Skeletal muscle tissue (tissue), 4 donors: Measurements from ENCODE around the gene MAP2K6. TPM values are rescaled to one million over a fixed set of nuclear protein-coding genes. Genes with fewer than 3 reads are reported as not detected.

Source experiments
- H3K27ac ChIP-seq: one replicate; pipeline ENCODE4 v1.7.0; 2013; ENCODE audit warnings: mild to moderate bottlenecking, low read depth, low read length, inconsistent platforms
- H3K27me3 ChIP-seq, 3 donors: one replicate each; pipeline ENCODE4 v1.7.0; 2013; ENCODE audit warnings: low read length in 3 of 3; ENCODE audit not compliant: control insufficient read depth in 3 of 3, insufficient read depth in 3 of 3
- H3K36me3 ChIP-seq, 3 donors: one replicate each; pipeline ENCODE4 v1.7.0; 2013; ENCODE audit warnings: low read length in 3 of 3; ENCODE audit not compliant: control insufficient read depth in 3 of 3, insufficient read depth in 3 of 3
- H3K4me1 ChIP-seq, 3 donors: one replicate each; pipeline ENCODE4 v1.7.0; 2013; ENCODE audit warnings: low read length in 3 of 3, mild to moderate bottlenecking in 3 of 3; ENCODE audit not compliant: control insufficient read depth in 3 of 3, insufficient read depth in 3 of 3
- H3K4me3 ChIP-seq, 3 donors: one replicate each; pipeline ENCODE4 v1.7.0; 2013; ENCODE audit warnings: low read length in 3 of 3
- H3K9ac ChIP-seq, 3 donors: one replicate each; pipeline ENCODE4 v1.7.0; 2013; ENCODE audit warnings: low read length in 3 of 3, mild to moderate bottlenecking in 3 of 3, moderate library complexity in 2 of 3, low read depth in 1 of 3
- H3K9me3 ChIP-seq, 3 donors: one replicate each; pipeline ENCODE4 v1.7.0; 2013; ENCODE audit warnings: low read length in 3 of 3; ENCODE audit not compliant: control insufficient read depth in 3 of 3
- total RNA-seq: library from RNA; depleted of rRNA; stranded (reverse); fragments of >200 nt; gene quantifications from one replicate; pipeline ENCODE4 v1.2.3, GENCODE V29; 2014
- donor health status: Osteomylitis.

MAP2K6 gene
- total RNA-seq, 1 donor from 2014 or later = 13.6 TPM

DNA sequence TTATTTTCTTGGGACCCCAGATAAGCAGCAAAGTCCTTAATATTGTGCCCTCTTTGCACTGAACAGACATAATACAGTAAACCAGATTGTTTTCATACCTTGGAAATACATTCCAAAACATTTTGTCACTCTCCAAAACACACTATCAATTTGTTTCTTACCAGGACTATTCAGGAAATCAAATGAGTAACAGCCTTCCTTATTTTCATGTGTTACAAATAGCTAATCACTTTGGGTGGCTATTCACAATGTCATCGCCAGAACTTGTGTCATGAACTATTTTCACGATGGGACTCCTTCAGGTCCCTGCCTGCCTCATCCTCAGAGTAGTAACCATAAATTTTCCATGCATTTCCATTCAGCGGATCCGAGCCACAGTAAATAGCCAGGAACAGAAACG, 104.5 kb downstream of the MAP2K6 start:
- Histone ChIP-seq H3K27ac (no peak overlapping the region), H3K9me3 (no peaks in the 10 kb centered on the region), H3K9ac (no peak overlapping the region), H3K27me3 (no peaks in the 10 kb centered on the region), H3K4me1 (peaks cover 2 to 3% (median 3%) of the 10 kb centered on the region in 3 donors), H3K36me3 (peaks cover 5 to 26% (median 18%) of the 10 kb centered on the region in 3 donors), H3K4me3 (no peak overlapping the region)

- peaks cover 12 to 24% (median 15%) of the 10 kb centered on the region in 3 donors for H3K4me1 ChIP-seq
- peak overlapping the region in 2 of 3 donors; percentile 14 to 26 for H3K9ac ChIP-seq
- peaks cover 6 to 39% (median 14%) of the 10 kb centered on the region in 3 donors for H3K36me3 ChIP-seq
- H3K9me3 ChIP-seq = no peaks in the 10 kb centered on the region
- peak overlapping the region in 2 of 3 donors; percentile 38 to 54 for H3K4me3 ChIP-seq
- H3K27me3 ChIP-seq = no peaks in the 10 kb centered on the region
- H3K27ac ChIP-seq = peak overlapping the region; percentile 14
Measured at GRCh38 chr17:69523244-69523861, 108.9 kb downstream of the MAP2K6 start.

- Histone ChIP-seq H3K27me3 (no peaks in the 10 kb centered on the region), H3K9me3 (no peaks in the 10 kb centered on the region), H3K36me3 (peaks cover 6 to 32% (median 8%) of the 10 kb centered on the region in 3 donors), H3K4me3 (no peak overlapping the region), H3K9ac (no peak overlapping the region), H3K27ac (peak overlapping the region; percentile 83), H3K4me1 (peaks cover 12 to 24% (median 15%) of the 10 kb centered on the region in 3 donors)
Measured at GRCh38 chr17:69524854-69525253, 110.4 kb downstream of the MAP2K6 start.

GRCh38 chr17:69525920-69526841, 111.7 kb downstream of the MAP2K6 start:
- Histone ChIP-seq H3K4me3 (peak overlapping the region in 1 of 3 donors; percentile 25), H3K36me3 (peaks cover 6 to 21% (median 8%) of the 10 kb centered on the region in 3 donors), H3K27ac (peak overlapping the region; percentile 83), H3K4me1 (peaks cover 12 to 24% (median 15%) of the 10 kb centered on the region in 3 donors), H3K9ac (peak overlapping the region in 1 of 3 donors; percentile 51), H3K9me3 (no peaks in the 10 kb centered on the region), H3K27me3 (no peaks in the 10 kb centered on the region)

DNA sequence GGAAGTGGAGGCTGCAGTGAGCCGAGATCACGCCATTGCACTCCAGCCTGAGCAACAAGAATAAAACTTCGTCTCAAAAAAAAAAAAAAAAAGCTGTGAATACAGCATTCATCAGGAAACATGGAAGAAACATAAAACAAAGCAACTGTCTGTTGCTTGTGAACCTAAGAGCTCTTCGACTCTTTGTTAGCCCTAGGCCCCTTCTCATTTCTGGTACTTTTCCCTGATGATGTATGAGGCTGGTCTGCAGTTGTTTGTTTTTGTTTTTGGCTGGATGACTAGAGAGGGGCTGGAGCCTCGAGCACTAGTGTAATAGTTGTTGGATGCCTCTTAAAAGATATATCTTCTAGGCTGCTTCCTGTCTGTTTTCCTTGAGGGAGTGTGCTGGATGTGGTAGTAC, 113.5 kb downstream of the MAP2K6 start:
- H3K4me3 ChIP-seq = no peak overlapping the region
- H3K27ac ChIP-seq = no peak overlapping the region
- peaks cover 12 to 24% (median 15%) of the 10 kb centered on the region in 3 donors for H3K4me1 ChIP-seq
- H3K36me3 ChIP-seq = peaks cover 6 to 22% (median 16%) of the 10 kb centered on the region in 3 donors
- no peaks in the 10 kb centered on the region for H3K27me3 ChIP-seq
- H3K9me3 ChIP-seq = no peaks in the 10 kb centered on the region
- H3K9ac ChIP-seq = no peak overlapping the region

DNA sequence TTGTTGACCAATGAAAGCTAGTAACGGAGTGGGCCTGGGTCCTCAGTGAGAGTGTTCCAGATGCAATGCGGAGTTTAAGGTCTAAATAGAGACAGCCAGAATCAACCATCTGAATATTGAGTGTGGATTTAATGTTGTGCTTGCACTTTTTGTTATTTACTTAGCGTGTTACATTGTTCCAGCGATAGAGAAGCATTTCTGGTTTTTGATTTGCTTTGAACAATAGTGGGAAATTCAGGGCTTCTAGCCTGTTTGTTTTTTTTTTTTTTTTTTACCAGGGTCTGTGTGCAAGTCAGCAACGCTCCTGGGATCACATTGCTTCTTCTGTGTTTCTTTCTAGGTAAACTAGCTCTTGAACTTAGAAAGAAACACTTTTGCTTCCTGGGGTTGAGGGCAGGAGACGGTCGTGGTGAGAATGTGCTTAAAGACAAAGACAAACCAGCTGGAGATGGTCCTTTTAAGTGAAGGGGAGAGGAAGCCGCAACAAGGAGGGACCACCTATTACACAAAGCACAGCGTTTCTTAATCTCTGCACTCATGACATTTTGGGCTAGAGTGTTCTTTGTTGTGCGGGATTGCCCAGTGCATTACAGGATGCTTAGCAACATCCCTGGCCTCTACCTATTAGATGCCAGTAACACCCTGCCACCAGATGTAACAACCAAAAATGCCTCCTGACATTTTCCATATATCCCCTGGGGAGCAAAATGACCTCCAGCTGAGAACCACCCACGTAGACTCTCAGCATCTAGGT, 119.2 kb downstream of the MAP2K6 start:
- Histone ChIP-seq H3K4me1 (no peaks in the 10 kb centered on the region), H3K9me3 (no peaks in the 10 kb centered on the region), H3K36me3 (peaks cover 17 to 60% (median 30%) of the 10 kb centered on the region in 3 donors), H3K9ac (no peak overlapping the region), H3K27ac (no peak overlapping the region), H3K27me3 (no peaks in the 10 kb centered on the region), H3K4me3 (no peak overlapping the region)

DNA sequence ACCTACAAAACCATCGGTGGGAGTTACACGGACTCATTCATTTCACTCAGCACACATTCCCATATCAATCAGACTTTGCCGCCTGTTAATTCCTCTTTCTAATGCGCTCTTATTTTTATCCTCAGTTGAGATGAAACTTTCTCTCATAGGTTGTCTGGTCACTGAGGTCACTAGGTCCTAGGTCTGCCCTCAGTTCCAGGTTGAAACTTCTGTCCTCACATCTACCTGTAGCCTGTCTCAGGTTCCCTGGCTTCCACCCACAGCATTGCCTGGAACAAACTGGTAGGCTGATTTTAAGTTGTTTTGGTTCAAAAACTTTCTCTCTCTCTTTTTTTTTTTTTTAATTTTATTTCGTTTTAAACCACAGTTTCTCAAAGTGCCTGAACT, 119.7 kb downstream of the MAP2K6 start:
- H3K27ac ChIP-seq = no peak overlapping the region
- no peaks in the 10 kb centered on the region for H3K9me3 ChIP-seq
- no peak overlapping the region for H3K9ac ChIP-seq
- no peaks in the 10 kb centered on the region for H3K27me3 ChIP-seq
- H3K4me3 ChIP-seq = no peak overlapping the region
- no peaks in the 10 kb centered on the region for H3K4me1 ChIP-seq
- H3K36me3 ChIP-seq = peaks cover 17 to 61% (median 34%) of the 10 kb centered on the region in 3 donors

- Histone ChIP-seq H3K4me1 (no peaks in the 10 kb centered on the region), H3K36me3 (peaks cover 17 to 61% (median 35%) of the 10 kb centered on the region in 3 donors), H3K27ac (no peak overlapping the region), H3K9me3 (no peaks in the 10 kb centered on the region), H3K4me3 (no peak overlapping the region), H3K27me3 (no peaks in the 10 kb centered on the region), H3K9ac (no peak overlapping the region)
Measured at GRCh38 chr17:69535016-69535570, 120.6 kb downstream of the MAP2K6 start.

DNA sequence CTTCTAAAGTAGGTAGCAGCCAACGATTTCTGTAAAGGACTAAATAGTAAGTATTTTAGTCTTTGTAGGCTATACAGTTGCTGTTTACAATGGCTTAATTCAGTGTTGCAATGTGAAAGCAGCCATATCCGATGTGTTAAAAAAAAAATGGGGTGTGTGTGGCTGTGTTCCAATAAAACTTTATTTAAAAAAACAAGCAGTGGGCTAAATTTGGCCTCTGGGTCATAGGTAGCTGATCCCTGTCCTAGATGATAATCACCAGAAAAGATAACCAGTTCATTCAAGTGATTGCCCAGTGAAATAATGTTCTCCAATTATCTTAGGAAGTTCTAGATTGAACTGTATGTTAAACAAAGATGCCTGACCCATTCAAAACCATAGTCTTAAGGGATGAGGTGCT, 124.3 kb downstream of the MAP2K6 start:
- no peaks in the 10 kb centered on the region for H3K27me3 ChIP-seq
- H3K9me3 ChIP-seq = no peaks in the 10 kb centered on the region
- H3K36me3 ChIP-seq = peaks cover 16 to 45% (median 32%) of the 10 kb centered on the region in 3 donors
- H3K9ac ChIP-seq = no peak overlapping the region
- no peak overlapping the region for H3K4me3 ChIP-seq
- no peaks in the 10 kb centered on the region for H3K4me1 ChIP-seq
- H3K27ac ChIP-seq = no peak overlapping the region
